HG02623 (cell line): Measurements from ENCODE around the gene PC.
"Not testable (repeated sequence)": the region's sequence is repeated elsewhere in the genome, so short reads cannot be mapped to it uniquely, and the experiment has no call there.

Experiments
- ATAC-seq: cut with Tn5 transposase; IDR thresholded peaks from one replicate; pipeline ENCODE4 v1.9.1; 2021; ENCODE audit warnings: moderate library complexity; ENCODE audit not compliant: unreplicated experiment

PC gene

DNA sequence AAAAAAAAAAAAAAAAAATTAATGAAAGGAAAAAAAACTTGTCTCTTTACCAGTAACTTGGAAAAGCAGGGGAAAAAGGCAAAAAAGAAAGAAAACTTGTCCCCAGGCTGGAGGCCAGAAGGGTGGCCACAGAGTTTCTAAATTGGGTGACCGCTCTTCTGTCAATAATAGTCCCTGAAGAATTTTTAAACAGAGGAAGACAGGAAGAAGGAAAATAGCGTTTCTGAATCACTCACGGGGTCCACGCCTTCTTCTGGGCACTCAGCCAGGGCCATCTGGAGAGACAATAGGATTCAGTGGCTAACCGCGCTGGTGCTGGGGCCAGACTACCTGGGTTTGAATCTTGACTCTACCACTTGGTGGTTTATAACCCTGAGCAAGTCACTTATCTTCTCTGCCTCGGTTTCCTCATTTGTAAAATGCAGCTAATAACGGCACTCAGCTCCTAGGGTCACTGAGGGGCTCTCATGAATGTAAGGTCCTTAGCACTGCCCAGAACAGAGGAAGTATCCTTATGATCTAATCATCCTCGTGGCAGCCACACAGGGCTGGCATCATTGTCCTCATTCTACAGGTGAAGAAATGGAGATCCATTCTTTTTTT lies 23.9 kb upstream of the PC start:
- ATAC-seq: no peak

DNA sequence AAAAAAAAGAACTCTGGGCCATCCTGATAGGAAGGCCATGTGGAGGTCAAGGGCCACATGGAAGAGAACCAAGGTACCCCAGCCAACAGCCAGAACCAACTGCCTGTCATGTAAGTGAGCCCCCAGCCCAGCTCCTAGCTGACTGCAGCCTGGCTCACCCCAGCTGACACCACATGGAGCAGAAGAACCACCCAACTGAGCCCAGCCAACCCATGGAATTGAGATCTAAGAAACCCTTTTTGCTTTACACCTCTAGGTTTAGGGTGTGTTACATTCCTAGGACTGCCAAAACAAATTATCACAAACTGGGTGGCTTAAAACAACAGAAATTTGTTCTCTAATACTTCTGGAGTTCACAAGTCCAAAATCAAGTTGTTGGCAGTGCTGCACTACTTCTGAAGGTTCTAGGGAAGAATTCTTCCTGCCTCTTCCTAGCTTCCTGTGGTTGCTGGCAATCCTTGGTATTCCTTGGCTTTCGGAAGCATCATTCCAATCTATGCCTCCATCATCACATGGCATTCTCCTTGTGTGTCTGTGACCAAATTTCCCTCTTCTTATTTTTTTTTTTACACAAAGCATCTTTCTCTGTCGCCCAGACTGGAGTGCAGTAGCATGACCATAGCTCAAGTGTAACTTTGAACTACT lies 21.3 kb upstream of the PC start:
- no peak for ATAC-seq

- ATAC-seq: no peak
These were observed 20.5 kb upstream of the PC start for GRCh38 chr11:66978717-66979116.

DNA sequence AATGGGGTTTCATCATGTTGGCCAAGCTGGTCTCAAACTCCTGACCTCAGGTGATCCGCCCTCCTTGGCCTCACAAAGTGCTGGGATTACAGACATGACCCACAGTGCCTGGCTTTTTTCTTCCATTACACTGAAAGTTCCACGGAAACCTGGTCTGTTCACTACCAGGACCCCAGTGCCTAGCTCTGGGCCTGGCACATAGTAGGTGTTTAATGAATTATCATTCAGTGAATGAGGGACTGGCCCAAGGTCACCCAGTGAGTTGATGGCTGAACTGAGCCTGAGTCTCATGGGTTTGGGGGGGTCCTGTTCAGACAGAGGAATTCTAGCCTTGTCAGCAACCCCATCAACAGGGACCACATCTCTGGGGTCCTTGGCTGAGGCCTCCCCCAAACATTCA lies 20.0 kb upstream of the PC start:
- ATAC-seq: no peak

DNA sequence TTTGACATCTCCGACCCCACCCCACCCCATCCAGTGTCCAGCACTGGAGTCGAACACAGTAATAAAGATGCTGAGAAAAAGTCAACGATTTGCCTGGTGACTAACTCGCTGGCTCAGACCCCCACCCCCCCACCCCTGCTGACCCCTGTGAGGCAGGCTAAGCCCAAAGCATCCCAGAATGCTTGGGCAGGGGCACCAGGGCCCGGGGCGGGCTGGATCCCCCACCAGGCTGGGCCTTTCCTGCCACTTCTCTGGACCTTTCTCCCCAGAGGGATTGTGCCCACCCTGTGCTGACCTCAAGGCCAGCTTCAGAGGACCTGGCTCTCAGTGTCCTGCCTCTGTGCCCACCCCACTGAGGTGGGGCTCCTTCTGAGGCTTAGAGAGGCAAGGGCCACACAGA lies 18.7 kb upstream of the PC start:
- ATAC-seq: no peak

GRCh38 chr11:66976028-66976467 lies 17.9 kb upstream of the PC start:
- ATAC-seq: no peak

GRCh38 chr11:66975405-66976027 lies 17.3 kb upstream of the PC start:
- ATAC-seq: no peak

- ATAC-seq: no peak
These were observed 16.7 kb upstream of the PC start, which contains the start of gene C11orf86 for GRCh38 chr11:66974724-66975404. TSS of gene C11orf86 (plus strand) at chr11:66975304. CDS start at chr11:66975363, 59 bp downstream.

GRCh38 chr11:66973956-66974580 lies 15.9 kb upstream of the PC start:
- ATAC-seq: no peak

DNA sequence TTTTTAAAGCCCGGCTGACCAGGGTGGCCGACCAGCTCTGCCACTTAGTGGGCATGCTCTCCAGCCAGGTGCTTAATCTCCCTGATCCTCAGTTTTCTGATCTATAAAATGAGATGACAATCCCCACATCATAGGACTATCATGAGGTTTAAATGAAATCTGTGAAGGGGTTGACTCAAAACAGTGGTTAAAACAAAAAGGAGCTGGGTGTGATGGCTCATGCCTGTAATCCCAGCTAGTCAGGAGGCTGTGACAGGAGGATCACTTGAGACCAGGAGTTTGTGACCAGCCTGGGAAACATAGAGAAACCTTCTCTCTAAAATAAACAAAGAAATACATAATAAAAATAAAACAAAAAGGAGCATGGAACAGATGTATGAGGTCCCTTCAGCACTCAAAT lies 13.3 kb upstream of the PC start:
- no peak for ATAC-seq

- ATAC-seq: no peak
These were observed 12.7 kb upstream of the PC start for GRCh38 chr11:66970807-66971442.

DNA sequence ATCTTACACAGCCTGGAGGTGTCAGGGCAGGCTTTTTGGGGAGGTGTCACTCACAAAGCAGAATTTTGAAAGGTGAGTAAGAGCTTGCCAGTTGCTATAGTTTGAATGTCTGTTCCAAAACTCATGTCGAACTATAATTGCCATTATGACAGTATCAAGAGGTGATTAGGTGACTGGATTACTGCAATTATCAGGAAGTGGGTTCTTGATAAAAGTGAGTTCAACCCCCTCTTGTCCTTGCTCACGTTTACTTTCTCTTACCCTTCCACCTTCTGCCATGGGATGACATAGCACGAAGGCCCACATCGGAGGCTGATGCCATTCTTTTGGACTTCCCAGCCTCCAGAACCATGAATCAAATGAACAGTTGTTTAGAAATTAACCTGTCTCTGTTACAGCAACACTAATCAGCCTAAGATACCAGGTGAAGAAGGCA lies 12.2 kb upstream of the PC start:
- ATAC-seq: no peak

- ATAC-seq: no peak
These were observed 11.5 kb upstream of the PC start for GRCh38 chr11:66969584-66970225.

GRCh38 chr11:66967670-66968425 lies 9.7 kb upstream of the PC start:
- no peak for ATAC-seq

DNA sequence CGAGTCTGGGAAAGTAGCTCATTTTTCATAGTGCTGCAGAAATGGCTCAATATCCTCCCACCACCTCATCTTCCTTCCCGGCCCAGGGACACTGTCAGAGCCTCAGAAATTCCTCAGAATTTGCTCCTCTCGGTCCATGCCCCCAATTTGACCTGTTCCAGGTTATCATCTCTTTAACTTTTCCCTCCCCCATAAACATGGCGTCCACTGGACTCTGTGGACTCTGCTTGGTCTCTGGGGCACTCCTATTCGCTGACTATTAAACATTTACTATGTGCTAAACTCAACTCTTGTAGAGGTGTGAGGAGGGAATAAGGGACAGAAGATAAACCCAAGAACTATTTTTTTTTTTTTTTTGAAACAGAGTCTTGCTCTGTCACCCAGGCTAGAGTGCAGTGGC lies 8.2 kb upstream of the PC start:
- ATAC-seq: no peak

DNA sequence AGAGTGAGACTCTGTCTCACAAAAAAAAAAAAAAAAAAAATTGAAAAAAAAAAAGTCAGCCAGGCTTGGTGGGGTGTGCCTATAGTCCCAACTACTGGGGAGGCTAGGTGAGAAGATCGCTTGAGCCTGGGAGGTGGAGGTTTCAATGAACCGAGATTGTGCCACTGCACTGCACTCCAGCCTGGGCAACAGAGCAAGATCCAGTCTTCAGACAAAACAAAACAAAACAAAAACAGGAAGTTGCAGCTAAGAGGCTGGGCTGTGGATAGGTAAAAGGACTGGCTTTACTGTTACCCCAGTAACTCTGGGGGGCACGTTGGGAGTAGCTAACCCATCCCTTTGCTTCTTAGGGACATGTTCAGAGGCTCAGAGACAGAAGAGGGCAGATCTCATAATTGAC lies 6.3 kb upstream of the PC start:
- ATAC-seq: no peak

- ATAC-seq: no peak
These were observed 4.6 kb upstream of the PC start for GRCh38 chr11:66962801-66963200.

- no peak for ATAC-seq
These were observed 4.1 kb upstream of the PC start for GRCh38 chr11:66962247-66962646.

DNA sequence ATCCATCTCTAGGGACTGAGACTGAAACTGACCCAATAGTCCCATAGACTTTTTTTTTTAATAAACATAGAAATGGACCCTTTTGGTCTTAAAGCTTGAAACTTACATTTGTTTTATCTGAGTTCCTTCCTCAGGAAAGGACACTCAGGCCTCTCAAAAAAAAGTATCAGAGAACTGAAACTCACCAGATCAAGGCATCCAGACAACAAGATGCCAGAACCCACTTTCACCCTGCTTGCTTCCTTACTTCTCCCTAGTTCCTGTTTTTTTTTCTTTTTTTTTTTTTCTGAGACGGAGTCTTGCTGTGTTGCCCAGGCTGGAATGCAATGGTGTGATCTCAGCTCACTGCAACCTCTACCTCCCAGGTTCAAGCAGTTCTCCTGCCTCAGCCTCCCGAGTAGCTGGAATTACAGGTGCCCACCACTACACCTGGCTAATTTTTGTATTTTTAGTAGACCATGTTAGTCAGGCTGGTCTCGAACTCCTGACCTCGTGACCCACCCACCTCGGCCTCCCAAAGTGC lies 3.6 kb upstream of the PC start:
- ATAC-seq: not testable (repeated sequence)

DNA sequence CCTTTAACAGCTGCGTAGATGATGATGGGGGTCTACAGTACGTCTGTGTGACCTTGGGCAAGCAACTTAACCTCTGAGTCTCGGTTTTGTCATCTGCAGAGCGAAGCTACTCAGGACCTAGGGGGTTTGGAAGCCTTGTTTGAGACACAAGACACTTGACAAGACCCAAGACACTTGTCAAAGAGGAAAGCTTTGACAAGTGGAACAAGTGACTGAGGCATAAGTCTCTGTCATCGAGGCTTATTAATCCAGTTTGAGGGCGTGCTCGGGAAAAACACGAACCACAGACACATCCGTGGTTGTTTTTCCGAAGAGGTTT lies 732 bp upstream of the PC start:
- no peak for ATAC-seq
